A673 (cell line): Measurements from ENCODE around the gene MACROH2A2.
"Not testable (repeated sequence)": the region's sequence is repeated elsewhere in the genome, so short reads cannot be mapped to it uniquely, and the experiment has no call there.

Source experiments
- CTCF ChIP-seq: fragments of 300-800, 200-600 bp; sonication (generic); conservative IDR thresholded peaks from 2 replicates; pipeline ENCODE4 v1.5.1; 2017; ENCODE audit warnings: low read depth, mild to moderate bottlenecking, antibody characterized with exemption, low read length, moderate library complexity, mixed read lengths
- EZH2 ChIP-seq: fragments of 200-600 bp; sonication (generic); IDR thresholded peaks from 2 replicates; pipeline ENCODE4 v1.6.1; 2017; ENCODE audit warnings: borderline replicate concordance, low read depth, mild to moderate bottlenecking, mixed read lengths, antibody characterized with exemption, low read length; ENCODE audit not compliant: poor library complexity, severe bottlenecking

GRCh38 chr10:70080789-70081188 is 28.1 kb downstream of the MACROH2A2 start:
- TF ChIP-seq EZH2, CTCF: not testable (repeated sequence)
